Measurements from ENCODE around the gene TNN. TPM values are rescaled to one million over a fixed set of nuclear protein-coding genes. Genes with fewer than 3 reads are reported as not detected.
"Not testable (repeated sequence)": the region's sequence is repeated elsewhere in the genome, so short reads cannot be mapped to it uniquely, and the experiment has no call there.

The TNN gene
- total and polyA plus RNA-seq, 5 experiments from 2014 or later = not detected

DNA sequence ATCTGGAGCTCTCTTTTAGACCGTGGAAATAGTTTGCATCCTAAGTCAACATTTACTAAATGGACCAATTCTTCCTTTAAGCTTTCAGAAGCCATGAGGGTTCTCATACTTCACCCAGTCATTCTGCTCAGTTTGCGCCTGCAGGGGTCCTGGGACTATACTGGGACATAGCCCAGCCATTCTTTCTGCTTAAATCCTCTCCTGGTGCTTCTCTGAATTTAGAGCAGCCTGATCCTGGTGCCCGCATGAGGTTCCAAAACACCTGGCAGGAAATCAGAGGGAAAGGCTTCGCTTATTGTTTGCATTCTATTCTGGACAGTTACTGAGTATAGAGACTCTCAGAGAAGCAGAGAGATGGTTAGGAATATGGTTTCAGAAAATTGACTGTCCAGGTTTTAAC lies 27.0 kb downstream of the TNN start:
- no peak for ATAC-seq

DNA sequence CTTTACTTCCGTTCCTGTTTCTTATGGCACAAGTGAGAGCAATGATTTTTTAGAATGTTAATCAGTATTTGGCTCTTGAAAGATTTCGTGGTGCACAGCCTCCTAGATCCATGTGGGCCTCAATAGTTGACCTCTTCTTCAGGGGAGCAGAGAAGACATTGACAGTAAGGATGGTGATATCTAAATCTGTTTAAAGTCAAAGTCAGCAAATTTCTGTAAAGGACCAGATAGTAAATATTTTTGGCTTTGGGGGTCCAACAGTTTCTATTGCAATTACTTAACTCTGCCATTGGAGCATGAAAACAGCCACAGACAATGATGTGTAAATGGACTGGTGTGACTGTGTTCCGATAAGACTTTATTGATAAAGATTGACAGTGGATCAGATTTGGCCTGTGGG lies 27.4 kb downstream of the TNN start:
- DNase-seq (no peak), ATAC-seq (no peak)
- H3K4me3 Mint-ChIP-seq = no peak overlapping the region
- H3K9me3 Mint-ChIP-seq = no peaks in the 10 kb centered on the region
- POLR2A ChIA-PET = no interaction called here
- H3K27me3 Mint-ChIP-seq = peaks cover 0 to 4% (median 0%) of the 10 kb centered on the region in 5 donors
- H3K4me1 Mint-ChIP-seq = no peaks in the 10 kb centered on the region
- H3K27ac Mint-ChIP-seq = no peak overlapping the region
- no peaks in the 10 kb centered on the region for H3K36me3 Mint-ChIP-seq

More for the DNA sequence above, 27.0 kb downstream of the TNN start:
- no peaks in the 10 kb centered on the region for H3K4me1 Mint-ChIP-seq
- H3K9me3 Mint-ChIP-seq = no peaks in the 10 kb centered on the region
- no peaks in the 10 kb centered on the region for H3K36me3 Mint-ChIP-seq
- POLR2A ChIA-PET = no interaction called here
- peaks cover 0 to 2% (median 0%) of the 10 kb centered on the region in 5 donors for H3K27me3 Mint-ChIP-seq
- H3K4me3 Mint-ChIP-seq = no peak overlapping the region
- no peak overlapping the region for H3K27ac Mint-ChIP-seq
- no peak for DNase-seq

DNA sequence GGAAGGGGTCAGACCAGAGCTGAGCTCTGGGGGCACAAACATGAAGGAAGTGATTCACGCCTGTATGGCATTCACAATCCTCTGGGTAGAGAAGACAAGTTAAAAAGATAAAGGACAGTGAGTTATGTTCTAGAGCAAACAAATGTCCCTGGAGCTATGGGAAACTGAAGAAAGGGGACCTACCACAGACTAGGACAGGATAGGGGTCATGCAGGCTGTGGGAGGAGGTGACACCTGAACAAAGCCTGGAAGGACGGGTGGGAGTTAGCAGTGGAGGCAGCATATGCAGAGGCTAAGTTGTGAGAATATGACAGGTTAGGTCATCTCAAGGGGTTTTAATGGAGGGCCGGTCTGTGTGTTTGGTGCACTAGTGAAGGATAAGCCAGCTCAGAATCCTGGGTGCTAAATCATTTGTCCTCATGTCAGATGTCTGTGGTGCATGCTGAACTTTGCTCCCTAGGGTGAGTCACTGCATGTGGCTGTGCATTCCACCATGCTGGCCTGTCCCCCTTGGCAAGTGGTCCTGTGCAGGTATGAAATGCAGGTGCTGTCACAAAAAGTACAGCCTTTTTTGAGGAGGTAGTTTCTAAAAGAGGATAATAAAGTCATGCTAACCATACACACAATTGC lies 28.5 kb downstream of the TNN start:
- Mint-ChIP-seq H3K27me3 (peaks cover 0 to 4% (median 0%) of the 10 kb centered on the region in 5 donors), H3K27ac (no peak overlapping the region), H3K4me1 (no peaks in the 10 kb centered on the region), H3K36me3 (no peaks in the 10 kb centered on the region), H3K4me3 (no peak overlapping the region), H3K9me3 (no peaks in the 10 kb centered on the region)
- ATAC-seq (no peak), DNase-seq (no peak)
- POLR2A ChIA-PET = no interaction called here

DNA sequence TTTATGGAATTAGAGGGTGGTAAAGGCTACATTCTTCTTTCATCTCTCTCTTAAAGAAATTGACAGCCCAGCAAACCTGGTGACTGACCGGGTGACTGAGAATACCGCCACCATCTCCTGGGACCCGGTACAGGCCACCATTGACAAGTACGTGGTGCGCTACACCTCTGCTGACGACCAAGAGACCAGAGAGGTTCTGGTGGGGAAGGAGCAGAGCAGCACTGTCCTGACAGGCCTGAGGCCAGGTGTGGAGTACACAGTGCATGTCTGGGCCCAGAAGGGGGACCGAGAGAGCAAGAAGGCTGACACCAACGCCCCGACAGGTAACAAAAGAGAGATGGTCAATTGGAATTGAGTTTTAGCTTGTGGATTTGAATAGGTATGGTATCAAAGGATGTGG lies 29.7 kb downstream of the TNN start:
- no peak for DNase-seq
- no peaks in the 10 kb centered on the region for H3K4me1 Mint-ChIP-seq
- no peak overlapping the region for H3K27ac Mint-ChIP-seq
- H3K9me3 Mint-ChIP-seq = peaks cover 0 to 2% (median 0%) of the 10 kb centered on the region in 9 donors
- H3K36me3 Mint-ChIP-seq = no peaks in the 10 kb centered on the region
- H3K27me3 Mint-ChIP-seq = peaks cover 0 to 4% (median 0%) of the 10 kb centered on the region in 5 donors
- POLR2A ChIA-PET = no interaction called here
- no peak for ATAC-seq
- no peak overlapping the region for H3K4me3 Mint-ChIP-seq

DNA sequence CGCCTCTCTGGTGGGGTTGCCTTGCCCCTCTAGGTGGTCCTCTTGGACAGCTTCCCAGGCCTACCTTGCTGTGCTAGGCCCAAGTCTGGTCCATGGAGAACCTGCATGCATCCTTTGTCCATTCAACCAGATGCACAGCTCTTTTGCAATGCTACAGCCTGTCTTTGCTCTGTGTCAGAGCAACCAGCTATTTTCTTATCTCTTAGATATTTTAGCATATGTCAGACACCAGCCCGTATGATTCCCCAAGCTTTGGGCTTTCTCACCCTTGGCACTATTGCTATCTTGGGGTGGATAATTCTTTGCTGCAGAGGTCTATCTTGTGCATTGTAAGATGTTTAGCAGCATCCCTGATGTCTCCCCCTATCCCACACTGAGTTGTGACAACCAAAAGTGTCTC lies 32.3 kb downstream of the TNN start:
- Mint-ChIP-seq H3K36me3 (no peaks in the 10 kb centered on the region), H3K27ac (peak overlapping the region in 1 of 10 donors; percentile 12)
- no peak for ATAC-seq

DNA sequence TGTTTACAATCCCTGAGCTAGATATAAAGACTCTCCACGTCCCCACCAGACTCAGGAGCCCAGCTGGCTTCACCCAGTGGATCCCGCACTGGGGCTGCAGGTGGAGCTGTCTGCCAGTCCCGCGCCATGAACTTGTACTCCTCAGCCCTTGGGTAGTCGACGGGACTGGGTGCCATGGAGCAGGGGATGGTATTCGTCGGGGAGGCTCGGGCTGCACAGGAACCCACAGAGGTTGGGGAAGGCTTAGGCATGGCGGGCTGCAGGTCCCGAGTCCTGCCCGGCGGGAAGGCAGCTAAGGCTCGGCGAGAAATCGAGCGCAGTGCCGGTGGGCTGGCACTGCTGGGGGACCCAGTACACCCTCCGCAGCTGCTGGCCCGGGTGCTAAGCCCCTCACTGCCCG lies 34.5 kb downstream of the TNN start:
- H3K27ac Mint-ChIP-seq, H3K27me3 Mint-ChIP-seq, POLR2A ChIA-PET, ATAC-seq, H3K4me3 Mint-ChIP-seq, H3K9me3 Mint-ChIP-seq, H3K4me1 Mint-ChIP-seq, DNase-seq, H3K36me3 Mint-ChIP-seq: not testable (repeated sequence)

More for the DNA sequence above, 32.3 kb downstream of the TNN start:
- POLR2A ChIA-PET = no interaction called here
- no peak for DNase-seq
- no peak overlapping the region for H3K4me3 Mint-ChIP-seq
- no peaks in the 10 kb centered on the region for H3K4me1 Mint-ChIP-seq
- H3K27me3 Mint-ChIP-seq = peaks cover 0 to 4% (median 0%) of the 10 kb centered on the region in 5 donors
- peaks cover 0 to 6% (median 0%) of the 10 kb centered on the region in 9 donors for H3K9me3 Mint-ChIP-seq

DNA sequence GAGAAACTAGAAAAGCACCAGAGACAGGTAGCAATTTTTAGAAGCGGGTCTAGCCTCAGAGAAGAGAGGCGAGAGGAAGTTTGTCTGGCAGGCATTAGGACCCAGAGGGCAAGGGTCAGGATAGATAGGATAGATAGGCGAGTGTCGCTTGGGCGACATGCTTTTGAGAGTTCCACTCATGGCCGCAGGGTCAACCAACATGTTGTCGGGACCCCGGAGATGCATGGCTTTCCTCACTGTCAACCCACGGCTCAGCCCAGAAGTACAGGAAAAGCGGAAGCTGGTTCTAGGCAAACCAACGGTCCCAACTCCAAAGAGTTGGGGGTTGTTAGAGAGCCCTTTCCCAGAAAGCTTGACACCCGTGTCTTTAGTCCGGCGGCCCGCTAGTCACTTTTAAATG lies 38.9 kb downstream of the TNN start:
- ATAC-seq, POLR2A ChIA-PET, H3K27me3 Mint-ChIP-seq, H3K4me1 Mint-ChIP-seq, H3K27ac Mint-ChIP-seq, DNase-seq, H3K4me3 Mint-ChIP-seq, H3K36me3 Mint-ChIP-seq: not testable (repeated sequence)
- peaks cover 0 to 13% (median 2%) of the 10 kb centered on the region in 9 donors for H3K9me3 Mint-ChIP-seq

DNA sequence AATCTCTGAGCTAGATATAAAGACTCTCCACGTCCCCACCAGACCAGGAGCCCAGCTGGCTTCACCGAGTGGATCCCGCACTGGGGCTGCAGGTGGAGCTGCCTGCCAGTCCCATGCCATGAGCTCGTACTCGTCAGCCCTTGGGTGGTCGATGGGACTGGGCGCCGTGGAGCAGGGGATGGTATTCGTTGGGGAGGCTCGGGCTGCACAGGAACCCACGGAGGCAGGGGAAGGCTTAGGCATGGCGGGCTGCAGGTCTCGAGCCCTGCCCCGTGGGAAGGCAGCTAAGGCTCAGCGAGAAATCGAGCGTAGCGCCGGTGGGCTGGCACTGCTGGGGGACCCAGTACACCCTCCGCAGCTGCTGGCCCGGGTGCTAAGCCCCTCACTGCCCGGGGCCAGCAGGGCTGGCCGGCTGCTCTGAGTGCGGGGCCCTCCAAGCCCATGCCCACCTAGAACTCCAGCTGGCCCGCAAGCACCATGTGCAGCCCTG lies 40.7 kb downstream of the TNN start:
- H3K27me3 Mint-ChIP-seq, DNase-seq, H3K4me3 Mint-ChIP-seq, ATAC-seq, H3K27ac Mint-ChIP-seq, POLR2A ChIA-PET, H3K4me1 Mint-ChIP-seq: not testable (repeated sequence)
- Mint-ChIP-seq H3K9me3 (peaks cover 4 to 30% (median 9%) of the 10 kb centered on the region in 9 donors), H3K36me3 (peaks cover 0 to 19% (median under 1%) of the 10 kb centered on the region in 3 donors)

DNA sequence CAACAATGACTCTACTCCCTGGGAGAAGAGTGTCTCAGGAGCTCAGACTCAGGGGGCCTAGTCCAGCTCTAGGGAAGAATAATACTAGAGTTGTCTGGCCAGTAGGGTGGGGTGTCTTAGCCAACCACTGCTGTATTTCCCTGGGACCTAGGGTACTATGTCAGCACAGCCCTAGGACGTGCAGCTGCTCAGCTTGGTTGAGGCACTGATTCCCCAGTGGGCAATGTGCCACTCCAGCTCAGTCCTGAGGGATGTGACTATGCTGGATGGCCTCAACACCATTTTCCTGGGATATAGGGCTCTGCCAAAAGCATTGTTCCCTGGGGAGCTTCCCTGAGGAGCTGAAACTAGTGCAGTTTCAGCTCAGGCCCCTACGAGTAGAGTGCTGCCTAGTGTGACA lies 47.4 kb downstream of the TNN start:
- Mint-ChIP-seq H3K27ac (no peak overlapping the region), H3K4me3 (no peak overlapping the region), H3K36me3 (peaks cover 0 to 22% (median 3%) of the 10 kb centered on the region in 3 donors), H3K4me1 (no peaks in the 10 kb centered on the region), H3K9me3 (peaks cover 10 to 37% (median 20%) of the 10 kb centered on the region in 9 donors), H3K27me3 (peaks cover 0 to 18% (median 10%) of the 10 kb centered on the region in 5 donors)
- ATAC-seq (no peak), DNase-seq (no peak)
- POLR2A ChIA-PET = no interaction called here

DNA sequence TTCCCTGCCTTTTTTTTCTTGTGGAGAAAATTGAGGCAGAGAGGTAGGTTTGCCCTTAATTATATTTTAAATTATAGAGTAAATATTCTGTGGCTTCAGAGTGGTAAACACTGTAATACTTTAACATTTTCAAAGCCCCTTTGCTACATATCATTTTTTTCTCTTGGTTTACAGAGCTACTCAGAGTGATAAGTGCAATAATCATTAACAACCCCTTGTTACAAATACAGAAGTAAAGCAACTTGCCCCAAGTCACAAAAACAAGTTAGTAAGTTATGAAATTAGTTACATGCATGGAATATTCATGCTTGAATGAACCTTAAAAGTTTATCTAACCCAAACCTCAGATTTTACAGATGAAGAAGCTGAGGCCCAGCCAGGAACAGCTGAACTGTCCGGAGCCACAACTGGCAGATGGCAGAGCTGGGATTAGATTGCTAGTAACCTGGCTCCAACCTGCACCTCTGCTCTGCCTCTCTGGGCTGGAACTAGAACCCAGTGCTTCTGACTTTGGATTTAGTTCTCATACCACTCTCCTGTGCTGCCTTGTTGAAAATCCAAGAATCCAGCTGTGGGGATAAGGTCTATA lies 48.7 kb downstream of the TNN start:
- peaks cover 10 to 32% (median 18%) of the 10 kb centered on the region in 9 donors for H3K9me3 Mint-ChIP-seq
- ATAC-seq (no peak), DNase-seq (no peak)
- peaks cover 1 to 18% (median 10%) of the 10 kb centered on the region in 5 donors for H3K27me3 Mint-ChIP-seq
- no peaks in the 10 kb centered on the region for H3K4me1 Mint-ChIP-seq
- no peak overlapping the region for H3K4me3 Mint-ChIP-seq
- POLR2A ChIA-PET = no interaction called here
- no peak overlapping the region for H3K27ac Mint-ChIP-seq
- peaks cover 0 to 22% (median 3%) of the 10 kb centered on the region in 3 donors for H3K36me3 Mint-ChIP-seq

DNA sequence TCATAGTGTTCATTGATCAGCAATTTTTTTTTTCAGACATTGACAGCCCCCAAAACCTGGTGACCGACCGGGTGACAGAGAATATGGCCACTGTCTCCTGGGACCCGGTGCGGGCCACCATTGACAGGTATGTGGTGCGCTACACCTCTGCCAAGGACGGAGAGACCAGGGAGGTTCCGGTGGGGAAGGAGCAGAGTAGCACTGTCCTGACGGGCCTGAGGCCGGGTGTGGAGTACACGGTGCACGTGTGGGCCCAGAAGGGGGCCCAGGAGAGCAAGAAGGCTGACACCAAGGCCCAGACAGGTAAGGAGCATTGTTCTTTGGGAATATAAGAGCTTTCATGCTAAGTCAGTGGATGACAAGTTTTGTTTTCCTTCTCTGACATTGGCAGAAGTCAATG lies 49.3 kb downstream of the TNN start:
- ATAC-seq = no peak
- H3K4me1 Mint-ChIP-seq = no peaks in the 10 kb centered on the region
- peaks cover 0 to 22% (median 3%) of the 10 kb centered on the region in 3 donors for H3K36me3 Mint-ChIP-seq
- no peak for DNase-seq
- H3K9me3 Mint-ChIP-seq = peaks cover 10 to 26% (median 18%) of the 10 kb centered on the region in 9 donors
- POLR2A ChIA-PET = no interaction called here
- no peak overlapping the region for H3K27ac Mint-ChIP-seq
- H3K27me3 Mint-ChIP-seq = peaks cover 0 to 18% (median 8%) of the 10 kb centered on the region in 5 donors
- H3K4me3 Mint-ChIP-seq = no peak overlapping the region

DNA sequence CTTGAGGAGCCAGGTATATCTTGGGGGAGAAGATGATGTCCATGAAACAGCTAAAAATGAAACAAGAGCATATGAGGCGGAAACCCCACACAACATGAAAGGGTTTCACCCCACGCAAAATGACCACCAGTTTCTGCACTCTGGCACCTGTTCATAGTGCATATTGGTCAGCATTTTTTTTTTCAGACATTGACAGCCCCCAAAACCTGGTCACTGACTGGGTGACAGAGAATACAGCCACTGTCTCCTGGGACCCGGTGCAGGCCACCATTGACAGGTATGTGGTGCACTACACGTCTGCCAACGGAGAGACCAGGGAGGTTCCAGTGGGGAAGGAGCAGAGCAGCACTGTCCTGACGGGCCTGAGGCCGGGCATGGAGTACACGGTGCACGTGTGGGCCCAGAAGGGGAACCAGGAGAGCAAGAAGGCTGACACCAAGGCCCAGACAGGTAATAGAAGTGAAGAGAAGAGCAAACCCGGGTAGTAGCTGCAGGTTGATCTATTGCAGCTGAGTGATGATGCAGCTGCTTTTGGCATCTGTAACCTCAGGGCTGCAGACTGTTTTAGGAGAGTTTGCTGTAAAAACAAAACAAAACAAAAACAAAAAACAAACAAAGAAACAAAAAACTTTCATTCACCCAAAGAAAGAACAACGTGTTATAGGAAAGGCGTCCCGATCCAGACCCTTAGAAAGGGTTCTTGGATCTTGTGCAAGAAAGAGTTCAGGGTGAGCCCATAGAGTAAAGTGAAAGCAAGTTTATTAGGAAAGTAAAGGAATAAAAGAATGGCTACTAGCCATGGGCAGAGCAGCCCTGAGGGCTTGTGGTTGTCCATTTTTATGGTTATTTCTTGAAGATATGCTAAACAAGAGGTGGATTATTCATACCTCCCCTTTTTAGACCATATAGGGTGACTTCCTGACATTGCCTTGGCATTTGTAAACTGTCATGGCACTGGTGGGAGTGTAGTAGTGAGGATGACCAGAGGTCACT lies 51.0 kb downstream of the TNN start:
- ATAC-seq = no peak
- POLR2A ChIA-PET = no interaction called here
- peaks cover 2 to 11% (median 8%) of the 10 kb centered on the region in 9 donors for H3K9me3 Mint-ChIP-seq
- no peak overlapping the region for H3K4me3 Mint-ChIP-seq
- H3K36me3 Mint-ChIP-seq = peaks cover 0 to 9% (median 0%) of the 10 kb centered on the region in 3 donors
- H3K4me1 Mint-ChIP-seq = no peaks in the 10 kb centered on the region
- DNase-seq = no peak
- peaks cover 0 to 13% (median 2%) of the 10 kb centered on the region in 5 donors for H3K27me3 Mint-ChIP-seq
- H3K27ac Mint-ChIP-seq = no peak overlapping the region

DNA sequence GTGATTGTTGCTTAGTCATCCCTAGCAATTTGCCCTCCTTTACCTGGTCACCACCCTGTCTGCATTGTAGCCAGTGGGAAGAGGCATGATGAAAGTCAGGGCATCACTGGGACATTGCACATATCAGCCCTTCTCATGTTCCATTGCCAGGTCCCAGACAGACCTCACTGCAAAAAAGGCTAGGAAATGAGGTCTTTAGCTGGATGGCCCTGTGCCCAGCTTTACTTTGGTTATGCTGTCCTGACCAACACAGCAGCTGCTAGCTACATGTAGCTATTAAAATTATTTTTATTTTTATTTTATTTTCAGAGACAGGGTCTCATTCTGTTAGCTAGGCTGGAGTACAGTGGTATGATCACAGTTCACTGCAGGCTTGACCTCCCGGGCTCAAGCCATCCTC lies 52.9 kb downstream of the TNN start:
- ATAC-seq = no peak
- H3K36me3 Mint-ChIP-seq = no peaks in the 10 kb centered on the region
- POLR2A ChIA-PET = no interaction called here
- H3K27me3 Mint-ChIP-seq = peaks cover 0 to 3% (median 0%) of the 10 kb centered on the region in 5 donors
- no peak overlapping the region for H3K27ac Mint-ChIP-seq
- DNase-seq = no peak
- H3K4me3 Mint-ChIP-seq = no peak overlapping the region
- H3K9me3 Mint-ChIP-seq = no peaks in the 10 kb centered on the region
- peaks cover 0 to 2% (median 0%) of the 10 kb centered on the region in 4 donors for H3K4me1 Mint-ChIP-seq

Data from naive thymus-derived CD8-positive, alpha-beta T cell (primary cell).